NOMO-1 treated with dmso at 0.1 percent for 144 hours (cell line): ENCODE measurements around the gene ARSB.
"Not testable (repeated sequence)": the region's sequence is repeated elsewhere in the genome, so short reads cannot be mapped to it uniquely, and the experiment has no call there.

Experiments used
- DNase-seq: peaks from one replicate; lab custom pipeline; 2025; ENCODE audit not compliant: unreplicated experiment; lab: John Stamatoyannopoulos, UW

The ARSB gene

GRCh38 chr5:78783434-78784130, 201.5 kb downstream of the ARSB start:
- no peak for DNase-seq

DNA sequence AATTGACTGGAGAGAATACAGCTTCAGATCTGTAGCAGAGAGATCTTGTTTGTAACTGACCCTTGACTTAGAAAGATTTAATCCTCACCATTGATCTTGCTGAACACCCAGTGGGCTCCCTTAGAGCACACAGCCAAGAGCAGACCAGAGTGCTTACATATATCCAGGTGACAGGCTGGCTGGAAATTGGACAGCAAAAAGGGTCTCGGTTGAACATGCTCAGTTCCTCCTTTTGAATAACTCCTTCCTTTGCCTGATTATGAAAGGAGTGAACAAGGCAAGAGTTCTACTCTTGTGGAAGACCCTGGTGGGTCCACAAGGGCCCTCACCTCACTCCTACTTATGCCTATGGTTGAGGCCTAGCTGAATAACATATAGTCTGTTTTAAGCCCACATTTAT, 202.4 kb downstream of the ARSB start:
- no peak for DNase-seq

DNA sequence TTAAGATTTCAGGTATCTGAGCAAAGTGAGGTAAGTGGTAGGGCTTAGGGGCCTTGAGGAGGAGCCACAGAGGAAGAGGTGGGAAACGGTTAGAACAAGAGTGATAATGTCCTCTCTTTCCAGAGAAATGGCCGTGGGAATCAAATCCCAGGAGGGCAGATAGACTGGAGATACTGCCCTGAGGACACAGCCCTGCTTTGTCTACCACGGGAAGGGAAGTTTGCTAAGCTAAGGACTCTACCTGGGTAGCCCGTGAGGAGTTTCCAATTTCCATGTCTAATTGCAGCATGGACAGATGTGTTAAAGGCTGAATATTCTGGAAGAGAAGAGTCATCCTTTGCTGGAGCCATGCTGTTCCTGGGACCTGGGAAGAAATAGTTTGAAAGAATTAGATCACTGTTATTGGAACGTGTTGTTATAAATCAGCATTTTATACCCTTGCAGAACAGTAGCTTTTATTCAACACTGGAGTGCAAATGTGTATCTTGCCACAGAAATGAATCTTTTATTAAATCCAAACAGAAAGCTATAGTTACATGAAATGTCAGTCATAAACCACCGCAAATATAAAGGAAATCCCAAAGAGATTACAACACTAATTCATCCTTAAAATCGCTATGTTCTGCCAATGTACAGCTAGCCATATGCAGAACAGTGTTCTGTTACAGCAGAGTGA, 203.4 kb downstream of the ARSB start:
- DNase-seq, result no peak

DNA sequence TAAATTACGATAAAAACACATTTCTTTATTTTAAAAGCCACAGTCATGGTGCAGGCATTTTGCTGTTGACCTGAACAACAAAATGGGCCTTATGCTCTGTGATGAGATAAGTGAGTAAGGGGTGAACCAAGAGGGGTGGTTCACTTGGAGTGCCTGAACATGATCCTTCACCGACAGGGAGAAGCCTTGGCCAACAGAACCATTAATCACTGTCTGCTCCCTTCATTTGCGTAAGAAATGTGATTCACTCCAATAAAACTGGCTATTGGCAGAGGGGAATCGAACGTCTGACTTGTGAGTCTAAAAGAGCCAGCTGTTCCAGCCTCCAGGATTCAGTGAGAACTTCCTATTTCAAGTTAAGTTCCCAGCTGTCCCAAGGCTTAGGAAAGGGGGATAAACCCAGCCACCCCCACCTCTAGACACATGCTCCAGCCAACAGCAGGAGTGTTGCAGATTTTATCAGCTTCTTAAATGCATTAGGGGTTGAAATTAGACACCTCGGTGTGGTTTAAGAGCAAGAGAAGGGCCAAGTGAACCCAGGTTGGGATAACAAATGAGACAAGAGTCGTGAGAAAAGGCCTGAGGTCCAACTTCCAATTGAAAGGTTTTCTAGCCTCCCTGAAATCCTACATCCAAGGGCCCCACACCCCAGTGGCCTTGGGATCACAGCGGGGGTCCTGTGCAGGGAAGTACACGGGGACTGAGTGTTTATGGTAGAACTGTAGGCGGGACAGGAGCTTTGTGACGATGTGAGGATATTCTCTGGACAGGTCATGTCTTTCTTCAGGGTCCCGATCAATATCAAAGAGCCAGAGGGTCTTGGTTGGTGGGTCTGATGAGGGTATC, 205.1 kb downstream of the ARSB start:
- no peak for DNase-seq

- no peak for DNase-seq
Observed at GRCh38 chr5:78779262-78779661, 205.8 kb downstream of the ARSB start.

- DNase-seq, result no peak
Observed at GRCh38 chr5:78778538-78778937, 206.6 kb downstream of the ARSB start.

GRCh38 chr5:78777901-78778300, 207.2 kb downstream of the ARSB start:
- no peak for DNase-seq

GRCh38 chr5:78776637-78777036, 208.5 kb downstream of the ARSB start:
- no peak for DNase-seq

DNA sequence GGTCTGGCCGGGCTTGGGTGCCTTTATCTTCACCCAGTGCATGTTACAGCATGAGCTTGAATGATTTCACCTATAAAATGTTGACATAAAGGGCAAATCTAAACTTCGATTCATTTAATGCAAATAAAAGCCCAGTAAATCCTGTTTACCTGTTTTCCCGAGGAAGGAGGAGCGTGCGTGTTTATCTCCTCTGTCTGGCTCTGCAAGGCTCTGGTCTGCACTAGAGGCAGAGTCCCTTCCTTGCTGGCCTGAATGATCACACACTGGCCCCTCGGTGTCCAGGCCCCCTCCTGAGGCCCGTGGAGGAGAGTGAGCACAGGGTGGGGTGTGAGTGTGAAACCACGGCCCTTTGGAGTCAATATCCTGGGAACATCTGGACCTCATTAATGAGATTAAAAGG, 211.5 kb downstream of the ARSB start:
- no peak for DNase-seq

DNA sequence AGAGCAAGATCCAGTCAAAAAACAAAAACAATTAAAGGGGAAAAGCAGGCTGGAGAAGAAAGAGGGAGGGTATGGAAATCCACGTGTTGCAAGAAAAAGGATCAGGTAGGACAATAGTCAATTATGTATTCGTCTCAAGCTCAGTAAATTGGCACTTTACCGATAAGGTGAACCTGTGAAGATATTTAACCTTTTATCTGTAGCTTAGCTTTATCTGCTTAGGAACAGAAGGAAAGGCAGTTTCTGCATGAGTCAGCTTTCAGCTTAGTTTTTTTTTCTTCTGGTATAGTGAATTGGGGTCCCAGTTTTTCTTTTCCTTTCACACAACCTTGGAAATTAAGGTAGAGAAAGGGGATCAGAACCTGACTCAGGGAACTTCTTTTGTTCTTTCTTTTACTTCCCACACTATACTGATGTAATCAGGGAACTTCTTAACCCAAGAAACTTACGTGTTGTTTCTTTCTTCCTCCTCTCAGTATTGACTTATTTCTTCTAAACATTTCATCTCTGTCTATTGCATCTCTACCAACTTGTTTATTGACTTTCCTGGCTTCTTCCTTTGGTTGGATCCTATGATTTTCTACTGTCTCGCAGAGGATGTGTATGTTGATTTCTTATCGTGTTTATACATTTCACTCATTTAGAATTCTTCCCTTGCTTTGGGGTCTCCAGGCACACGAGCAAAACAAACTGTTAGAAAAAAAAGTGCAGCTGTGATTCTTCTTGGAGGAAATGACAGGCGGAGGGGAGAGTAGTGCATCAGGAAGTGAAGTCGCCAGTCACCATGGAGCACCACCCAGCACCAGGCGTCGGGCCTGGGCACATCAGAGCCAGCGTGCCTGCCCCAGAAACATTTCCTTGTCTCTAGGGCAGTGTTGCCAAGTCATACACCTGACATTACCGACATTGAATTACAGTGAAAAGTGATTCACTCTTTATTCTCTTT, 213.6 kb downstream of the ARSB start:
- DNase-seq, result no peak

GRCh38 chr5:78768781-78769380, 216.2 kb downstream of the ARSB start:
- no peak for DNase-seq

- DNase-seq, result no peak
Observed at GRCh38 chr5:78766412-78766762, 218.7 kb downstream of the ARSB start.

- DNase-seq, result no peak
Observed at GRCh38 chr5:78765756-78766411, 219.2 kb downstream of the ARSB start.

DNA sequence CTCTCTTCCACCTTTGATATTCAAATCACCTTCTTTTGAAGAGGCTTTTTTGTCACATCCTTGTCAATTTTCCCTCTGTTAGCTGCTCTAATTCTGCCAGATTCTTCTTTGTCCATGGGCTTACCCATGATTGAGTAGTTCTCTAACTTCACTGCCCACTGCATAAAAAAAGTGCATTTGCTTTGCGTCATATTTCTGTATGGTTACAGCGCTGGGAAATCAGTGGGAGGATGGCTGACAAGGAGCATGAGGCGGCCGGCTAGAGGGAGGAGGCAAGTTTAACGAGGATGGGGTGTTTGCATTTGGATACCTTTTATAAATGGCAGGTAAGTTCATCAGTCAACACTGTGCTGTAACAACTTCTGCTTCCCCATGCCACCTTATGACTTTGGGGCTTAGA, 220.0 kb downstream of the ARSB start:
- no peak for DNase-seq

- DNase-seq, result peak; percentile 15
Observed at GRCh38 chr5:78763659-78764189, 221.4 kb downstream of the ARSB start.

- DNase-seq, result not testable (repeated sequence)
Observed at GRCh38 chr5:78762743-78763142, 222.4 kb downstream of the ARSB start.

DNA sequence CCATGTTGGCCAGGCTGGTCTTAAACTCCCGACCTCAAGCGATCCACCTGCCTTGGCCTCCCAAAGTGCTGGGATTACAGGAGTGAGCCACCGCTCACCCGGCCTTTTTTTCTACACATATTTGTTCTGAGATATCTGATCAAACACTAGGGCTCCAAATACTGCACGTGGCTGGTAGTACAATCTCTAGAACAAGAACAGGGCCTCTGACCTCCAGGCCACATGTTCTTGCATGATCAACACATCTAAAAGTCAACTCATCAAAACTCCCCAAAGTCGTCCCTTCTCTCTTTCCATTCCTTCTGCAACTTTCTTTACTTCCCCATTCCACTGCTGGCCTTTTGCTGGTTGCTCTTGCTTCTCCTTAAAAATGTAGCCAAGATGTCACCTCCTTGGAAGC, 223.3 kb downstream of the ARSB start:
- peak; percentile 8 for DNase-seq

DNA sequence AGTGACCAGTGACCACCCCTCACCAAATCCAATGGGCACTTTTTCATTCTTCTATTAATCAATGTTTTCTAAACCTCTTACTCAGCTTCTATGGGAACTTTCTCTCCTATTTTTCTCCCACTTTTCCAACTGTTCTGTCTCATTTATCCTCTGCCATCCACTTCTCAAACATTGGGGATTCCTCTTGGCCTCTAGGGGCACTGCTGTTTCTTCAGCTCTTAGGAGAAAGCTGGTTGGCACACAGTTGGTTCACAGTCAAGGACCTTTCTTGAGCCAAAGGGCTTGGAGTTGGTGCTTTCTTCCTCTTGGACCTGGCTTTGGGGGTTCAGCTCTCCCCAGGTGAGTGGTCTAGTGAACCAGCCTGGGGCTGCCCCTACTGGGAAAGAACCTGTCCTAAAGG, 224.3 kb downstream of the ARSB start:
- DNase-seq, result no peak

- peak; percentile 77 for DNase-seq
Observed at GRCh38 chr5:78760366-78760765, 224.7 kb downstream of the ARSB start.
